Vagina (tissue), 2 donors: ENCODE measurements around the gene ZNF516. TPM values are rescaled to one million over a fixed set of nuclear protein-coding genes. Genes with fewer than 3 reads are reported as not detected.

Experiments
- DNase-seq, 2 donors: peaks; one replicate each; pipeline ENCODE4 v3.0.0-alpha.2; 2017; ENCODE audit errors: extremely low spot score in 2 of 2
- H3K27ac ChIP-seq: fragments of 200-600 bp; sonication (generic); one replicate; pipeline ENCODE4 v1.5.1; 2019
- H3K27me3 ChIP-seq: fragments of 200-600 bp; sonication (generic); one replicate; pipeline ENCODE4 v1.5.1; 2019
- H3K36me3 ChIP-seq, 2 donors: fragments of 200-600 bp; sonication (generic); one replicate each; pipeline ENCODE4 v1.5.1; 2017 to 2019
- H3K4me1 ChIP-seq: fragments of 200-600 bp; sonication (generic); one replicate; pipeline ENCODE4 v1.5.1; 2019
- H3K4me3 ChIP-seq, 2 donors: fragments of 200-600 bp; sonication (generic); 1 replicate in 1 of 2; 2 replicates in 1 of 2; pipeline ENCODE4 v1.5.1; 2016 to 2019
- H3K9me3 ChIP-seq: fragments of 200-600 bp; sonication (generic); one replicate; pipeline ENCODE4 v1.5.1; 2019
- POLR2A ChIP-seq, 2 donors: fragments of 450-650 bp; IDR thresholded peaks; one replicate each; pipeline ENCODE4 v1.6.1; 2017; ENCODE audit warnings: antibody characterized with exemption in 2 of 2, mild to moderate bottlenecking in 2 of 2, moderate library complexity in 2 of 2
- POLR2AphosphoS5 ChIP-seq, 2 donors: sonication (generic); formaldehyde crosslinking; IDR thresholded peaks; one replicate each; pipeline ENCODE4 v1.9.0; 2017; ENCODE audit warnings: antibody characterized with exemption in 2 of 2, mild to moderate bottlenecking in 2 of 2, low read depth in 1 of 2; ENCODE audit not compliant: insufficient read depth in 1 of 2
- intact Hi-C: fragments of 100-400 bp; cut with DNase I; formaldehyde crosslinking; loops from one replicate; pipeline ENCODE4 v1.15.1; 2023
- total RNA-seq: library from RNA; depleted of rRNA; stranded (reverse); fragments of >200 nt; gene quantifications from one replicate; pipeline ENCODE4 v1.2.3, GENCODE V29; 2016
- TF ChIP-seq, protein P1 (sequence below), 3 experiments: fragments of 450-650 bp in 2 of 3; fragments of 200-600 bp in 1 of 3; sonication (generic) in 1 of 3; IDR thresholded peaks; one replicate each; pipeline ENCODE4 v1.5.1; 2017 to 2019; ENCODE audit warnings: antibody characterized with exemption in 3 of 3, mild to moderate bottlenecking in 2 of 3, moderate library complexity in 2 of 3

Gene ZNF516
- total RNA-seq, 1 donor from 2014 or later = 46.4 TPM

DNA sequence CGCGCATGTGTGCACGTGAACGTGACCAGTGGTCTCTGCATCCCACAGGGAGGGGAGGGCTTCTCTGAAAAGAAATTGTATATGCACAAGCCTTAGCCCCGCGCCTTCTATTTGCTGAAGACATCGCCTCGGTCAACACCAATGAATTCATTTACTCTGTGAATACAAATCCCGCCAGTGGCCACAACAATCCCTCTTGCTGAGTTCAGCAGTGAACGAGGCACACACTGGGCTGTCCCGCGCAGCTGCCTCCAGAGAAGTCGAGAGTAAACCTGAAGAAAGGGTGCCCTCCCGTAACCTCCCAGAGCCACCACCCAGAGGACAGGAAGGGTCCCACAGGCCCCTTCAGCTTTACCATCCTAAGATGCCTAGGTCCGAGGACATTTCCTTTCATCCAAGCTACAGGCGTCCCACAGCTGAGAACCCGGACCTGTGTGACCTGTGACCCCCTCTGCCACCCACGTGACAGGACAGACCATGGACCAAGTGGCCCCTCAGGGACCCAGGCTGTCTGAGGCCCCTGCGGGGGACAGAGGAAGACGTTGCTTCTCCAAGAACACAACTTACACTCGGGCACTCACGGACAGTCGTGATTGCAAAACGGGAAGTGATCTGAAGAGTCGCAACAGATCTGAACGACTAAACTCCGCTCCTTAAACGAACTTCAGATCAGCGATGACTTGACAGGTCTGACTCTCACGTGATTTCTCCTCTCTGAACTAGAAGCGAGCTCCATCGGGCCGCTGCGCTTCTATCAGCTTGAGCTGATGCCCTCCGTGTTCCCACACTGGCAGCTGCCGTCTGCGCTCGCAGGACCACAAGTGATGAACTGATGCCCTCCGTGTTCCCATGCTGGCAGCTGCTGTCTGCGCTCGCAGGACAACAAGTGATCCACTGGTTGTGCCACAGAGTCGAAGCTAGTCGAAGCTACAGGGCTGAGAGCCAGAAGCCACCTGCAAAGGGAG lies 92.7 kb downstream of the ZNF516 start:
- Histone ChIP-seq H3K9me3 (no peaks in the 10 kb centered on the region), H3K4me1 (peaks cover 67% of the 10 kb centered on the region), H3K4me3 (no peak overlapping the region), H3K36me3 (no peaks in the 10 kb centered on the region), H3K27ac (peak overlapping the region; percentile 69), H3K27me3 (no peaks in the 10 kb centered on the region)
- TF ChIP-seq POLR2AphosphoS5 (IDR thresholded peaks at IDR 0.05; ENCODE audit: insufficient read depth in 1 of 2, low read depth in 1 of 2) (no peak), POLR2A (IDR thresholded peaks at IDR 0.05) (no peak)
- TF ChIP-seq, protein P1, sequence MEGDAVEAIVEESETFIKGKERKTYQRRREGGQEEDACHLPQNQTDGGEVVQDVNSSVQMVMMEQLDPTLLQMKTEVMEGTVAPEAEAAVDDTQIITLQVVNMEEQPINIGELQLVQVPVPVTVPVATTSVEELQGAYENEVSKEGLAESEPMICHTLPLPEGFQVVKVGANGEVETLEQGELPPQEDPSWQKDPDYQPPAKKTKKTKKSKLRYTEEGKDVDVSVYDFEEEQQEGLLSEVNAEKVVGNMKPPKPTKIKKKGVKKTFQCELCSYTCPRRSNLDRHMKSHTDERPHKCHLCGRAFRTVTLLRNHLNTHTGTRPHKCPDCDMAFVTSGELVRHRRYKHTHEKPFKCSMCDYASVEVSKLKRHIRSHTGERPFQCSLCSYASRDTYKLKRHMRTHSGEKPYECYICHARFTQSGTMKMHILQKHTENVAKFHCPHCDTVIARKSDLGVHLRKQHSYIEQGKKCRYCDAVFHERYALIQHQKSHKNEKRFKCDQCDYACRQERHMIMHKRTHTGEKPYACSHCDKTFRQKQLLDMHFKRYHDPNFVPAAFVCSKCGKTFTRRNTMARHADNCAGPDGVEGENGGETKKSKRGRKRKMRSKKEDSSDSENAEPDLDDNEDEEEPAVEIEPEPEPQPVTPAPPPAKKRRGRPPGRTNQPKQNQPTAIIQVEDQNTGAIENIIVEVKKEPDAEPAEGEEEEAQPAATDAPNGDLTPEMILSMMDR (IDR thresholded peaks at IDR 0.05) = no peak
- no peak for DNase-seq
- intact Hi-C loops = loop anchor here (5.0 kb wide), 1 partner anchor 285 kb away; no protein-coding TSS in a partner anchor

DNA sequence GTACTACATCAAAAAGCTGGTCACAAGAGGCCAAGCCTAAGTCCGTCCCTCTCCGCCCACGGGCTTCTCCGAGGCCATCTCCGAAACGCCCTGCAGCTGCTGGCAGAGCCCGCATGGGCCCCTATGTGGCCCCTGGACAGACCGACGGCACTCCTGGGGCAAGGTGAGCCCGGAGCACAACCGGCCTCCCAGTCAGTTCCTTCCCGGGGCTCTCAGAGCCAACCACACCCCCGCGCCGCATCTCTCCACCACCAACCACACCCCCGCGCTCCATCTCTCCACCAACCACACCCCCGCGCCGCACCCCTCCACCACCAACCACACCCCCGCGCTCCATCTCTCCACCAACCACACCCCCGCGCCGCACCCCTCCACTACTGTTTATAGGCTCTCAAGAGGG lies 93.5 kb downstream of the ZNF516 start:
- Histone ChIP-seq H3K9me3 (no peaks in the 10 kb centered on the region), H3K36me3 (no peaks in the 10 kb centered on the region), H3K4me3 (no peak overlapping the region), H3K27ac (peak overlapping the region; percentile 69), H3K27me3 (no peaks in the 10 kb centered on the region), H3K4me1 (peaks cover 59% of the 10 kb centered on the region)
- DNase-seq = no peak
- intact Hi-C loops = loop anchor here (5.0 kb wide), 1 partner anchor 286 kb away; no protein-coding TSS in a partner anchor
- no peak for TF ChIP-seq POLR2AphosphoS5 (IDR thresholded peaks at IDR 0.05; ENCODE audit: insufficient read depth in 1 of 2, low read depth in 1 of 2)
- TF ChIP-seq POLR2A (IDR thresholded peaks at IDR 0.05) = no peak
- TF ChIP-seq, protein P1 (IDR thresholded peaks at IDR 0.05) = no peak

DNA sequence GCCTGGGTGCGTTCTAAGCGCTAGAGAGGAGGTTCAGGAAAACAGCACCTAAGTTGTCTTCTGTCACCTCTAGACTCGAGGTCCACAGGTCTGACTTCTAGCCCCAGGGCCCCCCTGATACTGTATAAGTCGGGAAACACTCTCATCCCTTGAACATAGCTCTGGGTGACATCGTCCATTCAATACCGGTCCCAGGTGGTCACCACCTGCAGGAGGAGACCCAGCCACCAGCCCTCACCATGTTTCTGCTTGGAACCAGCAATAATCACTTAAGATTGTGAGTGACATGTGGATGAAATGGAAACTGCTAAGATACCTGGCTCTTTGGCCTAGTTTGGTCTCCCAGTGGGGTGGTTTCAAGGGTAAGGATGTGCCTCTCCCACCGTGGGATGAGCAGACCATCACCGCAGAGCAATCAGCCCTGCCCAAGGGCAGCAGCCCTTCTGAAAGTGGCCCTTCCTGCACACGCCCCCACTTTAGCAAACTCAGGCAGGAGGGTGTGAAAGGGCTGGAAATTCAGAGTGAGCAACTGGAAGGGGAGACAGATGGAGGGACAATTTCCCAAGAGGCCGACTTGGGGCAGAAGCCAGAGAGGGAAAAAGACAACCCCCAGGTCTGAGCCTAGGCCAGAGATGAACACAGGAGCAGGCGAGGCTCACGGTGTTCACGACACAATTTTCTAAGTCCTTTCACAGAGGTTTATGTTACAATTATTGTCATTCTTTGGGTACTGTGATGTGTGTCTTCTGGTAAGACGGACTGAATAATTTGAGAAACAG lies 95.2 kb downstream of the ZNF516 start:
- Histone ChIP-seq H3K9me3 (no peaks in the 10 kb centered on the region), H3K4me1 (peaks cover 56% of the 10 kb centered on the region), H3K27ac (peak overlapping the region; percentile 79), H3K4me3 (no peak overlapping the region), H3K27me3 (no peaks in the 10 kb centered on the region), H3K36me3 (no peaks in the 10 kb centered on the region)
- no peak for DNase-seq
- intact Hi-C loops = loop anchor here (5.0 kb wide), 1 partner anchor 287 kb away; no protein-coding TSS in a partner anchor
- TF ChIP-seq, protein P1 (IDR thresholded peaks at IDR 0.05) = no peak
- TF ChIP-seq POLR2AphosphoS5 (IDR thresholded peaks at IDR 0.05; ENCODE audit: insufficient read depth in 1 of 2, low read depth in 1 of 2) (no peak), POLR2A (IDR thresholded peaks at IDR 0.05) (no peak)

DNA sequence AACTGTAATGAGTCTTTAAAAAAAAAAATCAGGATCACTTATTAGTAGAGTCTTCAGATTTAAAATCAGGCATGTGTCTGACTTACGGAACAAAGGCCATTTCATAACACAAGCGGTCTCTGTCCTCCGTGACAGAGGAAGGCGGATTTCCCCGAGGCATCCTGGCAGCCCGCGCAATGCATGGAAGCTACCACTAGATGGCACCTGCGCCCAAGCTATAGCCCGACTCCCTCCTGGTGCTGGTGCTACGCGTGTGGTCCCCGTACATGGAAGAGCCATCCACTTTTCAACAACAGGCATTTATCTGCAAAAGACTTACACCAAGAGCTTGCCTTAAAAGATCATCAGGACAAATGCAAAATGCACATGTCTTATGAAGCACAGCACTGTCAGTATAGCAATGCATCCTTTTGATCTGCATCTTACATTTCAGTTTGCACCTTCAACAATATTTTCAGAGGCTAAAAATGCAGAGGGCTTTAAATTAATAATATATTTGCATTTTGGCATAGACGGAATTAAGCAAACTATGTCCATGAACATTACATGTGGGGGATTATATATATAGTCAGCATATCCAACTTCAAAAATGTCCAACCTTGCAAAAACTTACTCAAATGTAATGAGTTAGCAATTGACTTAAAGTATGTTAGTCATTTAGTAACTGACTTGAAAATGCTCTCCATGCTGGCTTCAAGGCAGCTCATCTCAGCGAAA lies 96.0 kb downstream of the ZNF516 start:
- intact Hi-C loops = no loop called here
- TF ChIP-seq POLR2A (IDR thresholded peaks at IDR 0.05) (no peak), POLR2AphosphoS5 (IDR thresholded peaks at IDR 0.05; ENCODE audit: insufficient read depth in 1 of 2, low read depth in 1 of 2) (peak; percentile 56 to 69)
- TF ChIP-seq, protein P1 (IDR thresholded peaks at IDR 0.05) = peak; percentile 89 to 95 (median 90)
- H3K4me1 ChIP-seq = peaks cover 56% of the 10 kb centered on the region
- no peaks in the 10 kb centered on the region for H3K9me3 ChIP-seq
- no peak for DNase-seq
- H3K36me3 ChIP-seq = no peaks in the 10 kb centered on the region
- H3K27ac ChIP-seq = peak overlapping the region; percentile 79
- no peak overlapping the region for H3K4me3 ChIP-seq
- H3K27me3 ChIP-seq = no peaks in the 10 kb centered on the region
